HG02840 (cell line): ENCODE measurements around the gene MAP2K6.

Experiments used
- ATAC-seq: cut with Tn5 transposase; IDR thresholded peaks from one replicate; pipeline ENCODE4 v1.9.1; 2021; ENCODE audit warnings: mild to moderate bottlenecking, moderate library complexity, moderate number of reproducible peaks; ENCODE audit not compliant: unreplicated experiment, low FRiP score

The MAP2K6 gene

DNA sequence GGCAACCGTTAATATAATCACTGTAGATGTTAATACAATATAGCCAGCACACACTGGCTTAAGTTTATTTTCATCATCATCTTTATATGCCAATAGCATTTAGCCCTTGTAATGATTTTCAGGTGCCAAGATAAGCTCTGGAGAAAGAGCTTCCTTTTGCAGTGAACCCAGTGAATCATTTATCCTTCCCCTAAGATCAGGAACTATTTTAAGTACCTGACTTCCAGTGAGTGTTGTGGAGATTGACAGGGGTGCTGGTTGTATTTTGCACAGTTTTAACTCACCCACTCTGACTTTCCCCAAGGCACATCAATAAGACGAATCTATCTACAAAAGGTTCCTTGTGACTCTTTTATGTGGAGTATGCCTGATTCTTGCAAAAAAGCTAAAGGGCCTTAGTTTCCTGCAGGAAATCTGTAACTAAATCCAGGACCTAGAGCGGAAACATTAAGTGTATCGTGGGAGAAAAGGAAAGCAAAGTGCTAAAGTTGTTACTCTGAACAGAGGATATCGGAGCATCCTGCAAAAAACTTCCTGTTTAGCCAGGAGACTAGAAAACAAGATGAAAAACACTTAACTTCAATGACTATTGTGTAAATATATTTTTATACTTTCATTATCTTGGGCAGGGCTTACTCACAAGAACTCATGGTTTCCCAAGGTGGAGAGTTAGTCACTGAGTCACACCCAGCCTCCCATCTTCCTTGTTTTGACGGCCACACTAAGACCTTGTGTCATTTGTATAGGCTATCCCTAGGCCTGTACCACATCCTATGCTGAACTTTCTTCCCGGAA is 183.6 kb downstream of the MAP2K6 start:
- no peak for ATAC-seq

DNA sequence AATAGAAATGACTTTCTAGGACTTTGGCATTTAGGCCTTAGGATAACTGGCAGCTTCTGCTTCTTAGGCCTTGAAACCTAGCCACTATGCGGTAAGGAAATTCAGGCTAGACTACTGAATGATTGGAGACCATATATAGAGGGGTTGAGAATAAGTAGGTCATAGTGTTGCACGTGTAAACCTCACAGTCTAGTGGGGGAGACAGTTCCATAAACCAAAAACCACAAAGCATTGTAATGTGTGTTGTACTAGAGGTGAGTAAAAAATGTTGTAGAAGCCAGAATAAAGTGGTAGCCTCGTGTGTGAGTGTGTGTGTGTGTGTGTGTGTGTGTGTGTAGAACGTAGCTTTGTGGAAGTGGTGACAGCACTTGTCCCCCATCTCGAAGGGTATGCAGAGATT is 188.5 kb downstream of the MAP2K6 start:
- no peak for ATAC-seq
